IMR-90 (cell line): ENCODE data around the gene OR1A1. TPM values are rescaled to one million over a fixed set of nuclear protein-coding genes. Genes with fewer than 3 reads are reported as not detected.
"Not testable (repeated sequence)": the region's sequence is repeated elsewhere in the genome, so short reads cannot be mapped to it uniquely, and the experiment has no call there.

ENCODE experiments used
- ATAC-seq: fragments of 200-7000 bp; cut with Tn5 transposase; 2 replicates; pipeline ENCODE4 v1.9.1; 2020; ENCODE audit warnings: low read depth, mild to moderate bottlenecking, moderate library complexity
- BruUV-seq: library from RNA; stranded (reverse); fragments of 400-500 nt; replicated peaks from 2 replicates; lab custom pipeline; 2021; lab: Mats Ljungman, UMichigan
- CTCF ChIA-PET: fragments of 300-600 bp; formaldehyde crosslinking; extraction: SDS; loops from one replicate; lab custom pipeline; 2021; ENCODE audit warnings: antibody characterized with exemption; lab: Yijun Ruan, JAX
- POLR2A ChIA-PET: fragments of 300-600 bp; sonication (Branson Sonifier 250); formaldehyde crosslinking; loops from one replicate; lab custom pipeline; 2022; ENCODE audit warnings: antibody characterized with exemption; ENCODE audit not compliant: unreplicated experiment; lab: Charles Lee
- DNase-seq: peaks from one replicate; pipeline ENCODE4 v3.0.0; 2013
- H2AFZ ChIP-seq: replicated peaks from 2 replicates; pipeline ENCODE3; 2013; ENCODE audit warnings: low read length, mild to moderate bottlenecking; ENCODE audit not compliant: poor library complexity
- H2AK5ac ChIP-seq: 2 replicates; pipeline ENCODE4 v1.6.1; 2013; ENCODE audit warnings: low read depth, low read length, inconsistent platforms
- H2AK9ac ChIP-seq: replicated peaks from 2 replicates; pipeline ENCODE3; 2013; ENCODE audit warnings: mild to moderate bottlenecking, low read depth, low read length, moderate library complexity; ENCODE audit not compliant: poor library complexity
- H2BK120ac ChIP-seq: 2 replicates; pipeline ENCODE4 v1.6.1; 2013; ENCODE audit warnings: low read depth, low read length, inconsistent platforms
- H2BK15ac ChIP-seq: 3 replicates; pipeline ENCODE4 v1.6.1; 2013; ENCODE audit warnings: low read depth, low read length, inconsistent platforms
- H2BK20ac ChIP-seq: 2 replicates; pipeline ENCODE4 v1.6.1; 2013; ENCODE audit warnings: low read depth, mild to moderate bottlenecking, inconsistent platforms, low read length, moderate library complexity
- H2BK5ac ChIP-seq: 2 replicates; pipeline ENCODE4 v1.6.1; 2013; ENCODE audit warnings: mild to moderate bottlenecking, low read depth, low read length, inconsistent platforms; ENCODE audit not compliant: poor library complexity, severe bottlenecking
- H3K14ac ChIP-seq: replicated peaks from 2 replicates; pipeline ENCODE4 v1.6.1; 2013; ENCODE audit warnings: low read depth, low read length, inconsistent platforms
- H3K18ac ChIP-seq: 2 replicates; pipeline ENCODE4 v1.6.1; 2013; ENCODE audit warnings: low read depth, low read length, control low read depth
- H3K23ac ChIP-seq: 2 replicates; pipeline ENCODE4 v1.6.1; 2013; ENCODE audit warnings: low read depth, low read length, inconsistent platforms
- H3K27ac ChIP-seq: 2 replicates; pipeline ENCODE4 v1.5.1; 2013; ENCODE audit warnings: mild to moderate bottlenecking, control low read depth, low read length; ENCODE audit not compliant: insufficient read depth
- H3K27me3 ChIP-seq: 2 replicates; pipeline ENCODE4 v1.6.1; 2013; ENCODE audit warnings: low read length; ENCODE audit not compliant: control insufficient read depth, insufficient read depth
- H3K36me3 ChIP-seq: 2 replicates; pipeline ENCODE4 v1.6.1; 2013; ENCODE audit warnings: low read length, mixed read lengths; ENCODE audit not compliant: control insufficient read depth, insufficient read depth
- H3K4ac ChIP-seq: 2 replicates; pipeline ENCODE4 v1.6.1; 2013; ENCODE audit warnings: low read depth, low read length, inconsistent platforms
- H3K4me1 ChIP-seq: 2 replicates; pipeline ENCODE4 v1.6.1; 2013; ENCODE audit warnings: low read length, mixed read lengths; ENCODE audit not compliant: control insufficient read depth, insufficient read depth
- H3K4me2 ChIP-seq: 2 replicates; pipeline ENCODE4 v1.6.1; 2013; ENCODE audit warnings: low read depth, mild to moderate bottlenecking, control low read depth, low read length, moderate library complexity
- H3K4me3 ChIP-seq: 2 replicates; pipeline ENCODE4 v1.5.1; 2013; ENCODE audit warnings: low read depth, mild to moderate bottlenecking, control low read depth, low read length, moderate library complexity; ENCODE audit not compliant: insufficient read depth
- H3K56ac ChIP-seq: 2 replicates; pipeline ENCODE4 v1.6.1; 2013; ENCODE audit warnings: low read length, inconsistent platforms; ENCODE audit not compliant: insufficient read depth; ENCODE audit errors: extremely low read depth
- H3K79me1 ChIP-seq, 2 experiments: 2 replicates each; pipeline ENCODE4 v1.6.1; 2013; ENCODE audit warnings: low read length in 2 of 2, inconsistent platforms in 1 of 2, low read depth in 1 of 2
- H3K9ac ChIP-seq: 2 replicates; pipeline ENCODE4 v1.6.1; 2013; ENCODE audit warnings: low read depth, low read length, control low read depth
- H3K9me1 ChIP-seq: 2 replicates; pipeline ENCODE4 v1.6.1; 2013; ENCODE audit warnings: low read length, inconsistent platforms; ENCODE audit not compliant: insufficient read depth
- H3K9me3 ChIP-seq: 2 replicates; pipeline ENCODE4 v1.6.1; 2013; ENCODE audit warnings: low read length; ENCODE audit not compliant: control insufficient read depth, insufficient read depth
- H4K20me1 ChIP-seq: 2 replicates; pipeline ENCODE4 v1.6.1; 2013; ENCODE audit warnings: low read length, inconsistent platforms; ENCODE audit not compliant: insufficient read depth
- H4K5ac ChIP-seq: 2 replicates; pipeline ENCODE4 v1.6.1; 2013; ENCODE audit warnings: mild to moderate bottlenecking, low read depth, low read length, control low read depth
- H4K8ac ChIP-seq, 2 experiments: 2 replicates each; pipeline ENCODE4 v1.6.1; 2013; ENCODE audit warnings: low read depth in 2 of 2, low read length in 2 of 2, control low read depth in 1 of 2, inconsistent platforms in 1 of 2
- H4K91ac ChIP-seq: 2 replicates; pipeline ENCODE4 v1.6.1; 2013; ENCODE audit warnings: low read depth, low read length, inconsistent platforms; ENCODE audit not compliant: insufficient read depth
- WGBS, 2 experiments: methylation state at CpG; one replicate each; pipeline versions ENCODE4 v1.1.5 to v1.1.7; 2013; ENCODE audit warnings: missing lambda C conversion rate in 2 of 2; ENCODE audit not compliant: insufficient read length in 1 of 2; ENCODE audit errors: extremely low coverage in 2 of 2; 5-methylcytosine and 5-hydroxymethylcytosine counted together
- dilution Hi-C: fragments of 300-500 bp; cut with HindIII; formaldehyde crosslinking; loops from one replicate; pipeline ENCODE4 v1.14.3; 2018; ENCODE audit warnings: low sequenced_read_pairs; ENCODE audit not compliant: unreplicated experiment
- in situ Hi-C: fragments of 300-500 bp; cut with MboI; formaldehyde crosslinking; loops from 3 replicates; pipeline ENCODE4 v1.14.3; 2019; ENCODE audit warnings: low sequenced_read_pairs, inconsistent platforms, mixed read lengths
- intact Hi-C: fragments of 100-400 bp; cut with micrococcal nuclease; formaldehyde crosslinking; loops from 2 replicates; pipeline ENCODE4 v1.10.0; 2022
- polyA plus RNA-seq, 3 experiments: library from polyadenylated mRNA; depleted of rRNA; stranded (reverse); fragments of >200 nt; gene quantifications; 2 replicates each; pipeline ENCODE4 v1.2.3, GENCODE V29; 2012; ENCODE audit warnings: low replicate concordance in 1 of 3
- total RNA-seq: library from RNA; depleted of rRNA; stranded (reverse); fragments of >200 nt; gene quantifications from 2 replicates; pipeline ENCODE4 v1.2.3, GENCODE V29; 2012

OR1A1 gene
- total and polyA plus RNA-seq, 2 of the 4 experiments (the other 2 are of a cell fraction) = not detected

DNA sequence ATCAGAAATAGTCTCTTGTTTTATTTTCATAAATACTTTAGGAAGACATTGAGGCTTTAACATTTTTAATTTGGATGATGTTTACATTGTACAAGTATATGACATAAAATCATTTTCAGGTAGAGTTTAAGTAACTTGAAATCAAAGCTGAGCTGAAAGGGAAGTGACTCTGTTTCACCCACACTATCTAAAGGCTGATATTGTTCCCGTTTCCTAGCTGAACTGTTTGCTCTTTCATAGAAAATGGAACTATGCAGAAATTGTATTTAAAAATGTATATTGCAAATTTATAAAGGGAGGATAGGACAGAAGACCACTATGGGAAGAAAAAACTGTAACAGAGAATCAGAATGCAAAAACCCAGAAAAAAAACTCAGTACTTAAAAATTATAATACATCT lies 37.4 kb downstream of the OR1A1 start:
- intact Hi-C loops, H3K27me3 ChIP-seq, H3K27ac ChIP-seq, dilution Hi-C loops, H4K91ac ChIP-seq, H2BK20ac ChIP-seq, CTCF ChIA-PET, H2AFZ ChIP-seq, H4K20me1 ChIP-seq, DNase-seq, H3K4me2 ChIP-seq, H2BK5ac ChIP-seq, H3K4me3 ChIP-seq, H2BK120ac ChIP-seq, H2AK5ac ChIP-seq, H3K56ac ChIP-seq, H3K9me3 ChIP-seq, in situ Hi-C loops, H3K9me1 ChIP-seq, H3K18ac ChIP-seq, H3K9ac ChIP-seq, BruUV-seq, H3K23ac ChIP-seq, H3K4ac ChIP-seq, H3K4me1 ChIP-seq, H3K79me1 ChIP-seq, H3K36me3 ChIP-seq, H2BK15ac ChIP-seq, H2AK9ac ChIP-seq, ATAC-seq, POLR2A ChIA-PET, H3K14ac ChIP-seq, H4K8ac ChIP-seq, H4K5ac ChIP-seq: not testable (repeated sequence)
- no CpG with 5 or more reads among the region's 1 CpG for WGBS, 2 experiments

DNA sequence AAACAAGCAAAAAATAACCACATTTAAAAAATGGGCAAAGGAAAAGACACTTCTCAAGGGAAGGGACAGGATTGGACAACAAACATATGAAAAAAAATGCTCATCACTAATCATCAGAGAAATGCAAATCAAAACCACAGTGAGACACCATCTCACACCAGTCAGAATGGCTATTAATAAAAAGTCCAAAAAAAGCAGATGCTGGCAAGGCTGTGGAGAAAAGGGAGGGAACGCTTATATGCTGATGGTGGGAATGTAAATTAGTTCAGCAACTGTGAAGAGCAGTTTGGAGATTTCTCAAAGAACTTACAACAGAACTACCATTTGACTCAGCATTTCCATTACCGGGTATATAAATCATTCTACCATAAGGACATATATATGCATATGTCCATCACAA lies 41.5 kb downstream of the OR1A1 start:
- H2BK5ac ChIP-seq, H2AFZ ChIP-seq, H2BK15ac ChIP-seq, DNase-seq, H2BK120ac ChIP-seq, H3K9me3 ChIP-seq, BruUV-seq, in situ Hi-C loops, H3K4ac ChIP-seq, H3K18ac ChIP-seq, ATAC-seq, POLR2A ChIA-PET, H3K79me1 ChIP-seq, H3K56ac ChIP-seq, H3K23ac ChIP-seq, H4K20me1 ChIP-seq, H3K27me3 ChIP-seq, dilution Hi-C loops, H2BK20ac ChIP-seq, H3K36me3 ChIP-seq, H4K91ac ChIP-seq, CTCF ChIA-PET, H3K27ac ChIP-seq, H3K9ac ChIP-seq, intact Hi-C loops, H3K4me3 ChIP-seq, H3K4me2 ChIP-seq, H3K4me1 ChIP-seq, H3K9me1 ChIP-seq, H2AK5ac ChIP-seq, H4K5ac ChIP-seq, H4K8ac ChIP-seq, H2AK9ac ChIP-seq, H3K14ac ChIP-seq: not testable (repeated sequence)
- WGBS, 2 experiments = no CpG with 5 or more reads among the region's 2 CpGs
